Right cardiac atrium (tissue), 5 donors: Measurements from ENCODE around the gene CALN1. TPM values are rescaled to one million over a fixed set of nuclear protein-coding genes. Genes with fewer than 3 reads are reported as not detected.
"Not testable (repeated sequence)": the region's sequence is repeated elsewhere in the genome, so short reads cannot be mapped to it uniquely, and the experiment has no call there.

Experiments used
- ATAC-seq, 2 donors: fragments of 200-7000 bp; cut with Tn5 transposase; one replicate each; pipeline versions ENCODE4 v1.8.0 to v1.9.1; 2020; ENCODE audit warnings: moderate library complexity in 2 of 2, mild to moderate bottlenecking in 1 of 2
- DNase-seq, 3 donors: peaks; one replicate each; pipeline ENCODE4 v3.0.0-alpha.2; 2020
- H3K27ac ChIP-seq: one replicate; pipeline ENCODE4 v1.5.1; 2013; ENCODE audit warnings: mild to moderate bottlenecking, low read length, control low read depth, moderate library complexity
- H3K27me3 ChIP-seq: one replicate; pipeline ENCODE4 v1.6.1; 2013; ENCODE audit not compliant: control insufficient read depth, insufficient read depth
- H3K4me1 ChIP-seq: one replicate; pipeline ENCODE4 v1.6.1; 2013; ENCODE audit warnings: low read length; ENCODE audit not compliant: control insufficient read depth, insufficient read depth
- H3K4me3 ChIP-seq: one replicate; pipeline ENCODE4 v1.5.1; 2013; ENCODE audit warnings: low read length, control low read depth
- H3K9me3 ChIP-seq: one replicate; pipeline ENCODE4 v1.6.1; 2013; ENCODE audit warnings: low read length; ENCODE audit not compliant: control insufficient read depth
- WGBS: extraction: QIAGEN DNeasy Blood & Tissue Kit; methylation state at CpG from one replicate; pipeline ENCODE4 v1.1.7; 2013; 5-methylcytosine and 5-hydroxymethylcytosine counted together
- intact Hi-C, 4 donors: fragments of 100-400 bp; cut with DNase I; formaldehyde crosslinking; loops; one replicate each; pipeline versions ENCODE4 v1.11.0 to v1.14.0; 2022 to 2023
- polyA plus RNA-seq: library from polyadenylated mRNA; stranded (reverse); fragments of 200-250 nt; gene quantifications from one replicate; pipeline ENCODE4 v1.2.3, GENCODE V29; 2013
- total RNA-seq, 4 donors: library from RNA; stranded (reverse); fragmentation: NEBNext Ultra II Directional; extraction: Animal tissue kit (Norgen Biotek cat#: 25700); gene quantifications; one replicate each; pipeline ENCODE4 v1.2.1, GENCODE V29; 2021
- donor health status: healthy with polysubstance abuse.
- donor health status: DM: no; HTN: yes; CAD: no.
- donor health status: DM: no; HTN: no; CAD: no.
- donor health status: DM: no; HTN: yes; CAD: no; lungs with severe emphysema.
- donor health status: DM: yes; HTN: yes; CAD: no.

The CALN1 gene
- total and polyA plus RNA-seq, 5 donors: not detected

DNA sequence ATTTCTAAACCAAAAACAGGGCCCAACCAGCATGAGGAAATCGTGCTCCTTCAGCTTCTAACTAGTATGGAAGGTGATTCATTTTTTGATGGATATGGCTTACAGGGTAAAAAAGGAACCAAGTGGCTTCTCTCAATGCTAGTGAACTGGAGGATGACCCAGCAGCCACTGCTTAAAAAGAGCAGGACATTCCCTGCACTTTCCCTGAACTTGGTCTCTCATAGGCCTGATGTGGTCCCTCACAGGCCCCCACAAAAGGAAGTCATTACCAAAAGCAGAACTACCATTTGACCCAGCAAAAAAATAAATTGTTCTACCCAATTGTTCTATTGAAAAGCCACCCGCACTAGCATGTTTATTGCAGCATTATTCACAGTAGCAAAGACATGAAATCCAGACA is 188.8 kb downstream of the CALN1 start:
- no peaks in the 10 kb centered on the region for H3K27me3 ChIP-seq
- no peak overlapping the region for H3K4me3 ChIP-seq
- H3K27ac ChIP-seq: no peak overlapping the region
- H3K9me3 ChIP-seq: peaks cover 2% of the 10 kb centered on the region
- 72% methylated on average over 2 of the region's 2 CpGs for WGBS
- no peak for DNase-seq
- no peaks in the 10 kb centered on the region for H3K4me1 ChIP-seq
- intact Hi-C loops: no loop called here
- ATAC-seq: no peak

DNA sequence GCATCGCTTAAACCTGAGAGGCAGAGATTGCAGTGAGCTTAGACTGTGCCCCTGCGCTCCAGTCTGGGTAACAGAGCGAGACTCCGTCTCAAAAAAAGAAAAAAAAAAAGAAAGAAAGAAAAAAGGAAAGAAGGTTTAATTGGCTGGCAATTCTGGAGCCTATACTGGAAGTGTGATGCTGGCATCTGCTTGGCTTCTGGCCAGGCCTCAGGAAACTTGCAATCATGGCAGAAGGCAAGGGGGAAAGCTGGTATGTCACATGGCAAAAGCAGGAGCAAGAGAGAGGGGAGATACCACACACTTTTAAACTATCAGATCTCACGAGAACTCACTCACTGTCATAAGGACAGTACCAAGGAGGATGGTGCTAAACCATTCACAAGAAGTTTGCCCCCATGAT is 190.0 kb downstream of the CALN1 start:
- Histone ChIP-seq H3K27ac (no peak overlapping the region), H3K4me3 (no peak overlapping the region), H3K9me3 (no peaks in the 10 kb centered on the region), H3K4me1 (no peaks in the 10 kb centered on the region), H3K27me3 (no peaks in the 10 kb centered on the region)
- WGBS: 93% methylated on average over 5 of the region's 5 CpGs
- intact Hi-C loops: no loop called here
- no peak for DNase-seq
- no peak for ATAC-seq

DNA sequence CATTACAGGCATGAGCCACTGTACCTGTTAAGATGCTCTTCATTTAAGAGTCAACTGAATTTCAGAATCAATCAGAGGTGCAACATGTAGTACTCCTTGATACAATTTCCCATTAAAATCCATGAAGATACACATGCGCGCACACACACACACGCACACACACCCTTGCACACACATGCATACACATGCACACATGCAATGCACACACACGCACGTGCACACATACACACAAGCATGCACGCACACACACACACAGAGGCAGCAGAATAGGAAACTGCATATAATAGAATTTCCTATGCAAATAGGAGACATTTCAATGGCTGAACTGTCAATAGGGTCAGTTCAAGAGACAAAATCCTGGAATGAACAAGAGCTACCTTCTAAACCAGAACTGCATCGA is 192.6 kb downstream of the CALN1 start:
- Histone ChIP-seq H3K4me3 (no peak overlapping the region), H3K9me3 (no peaks in the 10 kb centered on the region), H3K27ac (no peak overlapping the region), H3K27me3 (no peaks in the 10 kb centered on the region), H3K4me1 (no peaks in the 10 kb centered on the region)
- 93% methylated on average over 7 of the region's 7 CpGs for WGBS
- no peak for DNase-seq
- intact Hi-C loops: no loop called here
- no peak for ATAC-seq

DNA sequence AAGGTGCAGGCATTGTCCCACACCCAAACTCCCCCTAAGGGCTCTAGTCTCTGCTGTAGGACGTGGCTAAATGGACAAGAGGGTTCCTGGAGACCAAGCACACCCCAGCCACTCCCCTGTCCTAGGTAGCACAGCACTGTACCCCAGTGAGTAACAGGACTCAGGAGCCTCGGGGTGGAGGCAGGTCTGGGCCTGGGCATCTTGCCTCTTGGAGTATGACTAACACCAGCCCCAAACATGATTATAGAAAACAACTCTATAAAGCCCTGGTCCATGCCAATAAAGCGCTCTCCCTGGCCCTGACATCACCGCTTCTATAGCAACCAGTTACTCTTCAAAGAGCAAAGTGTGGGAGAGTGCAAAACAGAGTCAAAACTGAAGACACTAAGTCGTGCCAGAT is 195.0 kb downstream of the CALN1 start:
- Histone ChIP-seq H3K27me3 (no peaks in the 10 kb centered on the region), H3K4me1 (no peaks in the 10 kb centered on the region), H3K9me3 (no peaks in the 10 kb centered on the region), H3K4me3 (no peak overlapping the region), H3K27ac (no peak overlapping the region)
- DNase-seq (no peak), ATAC-seq (no peak)
- 62% methylated on average over 5 of the region's 5 CpGs for WGBS
- intact Hi-C loops: no loop called here

DNA sequence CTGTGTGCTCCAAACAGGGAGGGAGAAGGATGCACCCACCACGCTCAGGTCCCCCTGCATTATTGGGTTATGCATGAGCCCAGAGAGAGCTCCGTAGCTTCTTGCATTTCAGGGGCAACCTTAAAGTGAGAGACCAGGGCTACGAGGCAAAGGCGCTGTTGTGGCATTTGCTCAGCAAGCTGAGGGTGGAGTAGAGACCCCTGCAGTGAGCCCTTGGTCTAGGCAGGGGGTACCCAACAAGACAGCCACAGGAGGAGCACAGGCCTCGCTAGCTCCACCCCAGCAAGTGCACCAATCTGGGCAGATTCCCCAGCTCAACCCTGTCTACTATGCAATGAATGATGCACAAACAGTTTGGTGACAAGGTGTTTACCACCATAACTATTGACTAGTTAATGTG is 198.4 kb downstream of the CALN1 start:
- WGBS: 69% methylated on average over 5 of the region's 5 CpGs
- Histone ChIP-seq H3K4me1 (no peaks in the 10 kb centered on the region), H3K27me3 (no peaks in the 10 kb centered on the region), H3K9me3 (no peaks in the 10 kb centered on the region), H3K4me3 (no peak overlapping the region), H3K27ac (no peak overlapping the region)
- no peak for ATAC-seq
- DNase-seq: no peak
- intact Hi-C loops: no loop called here

DNA sequence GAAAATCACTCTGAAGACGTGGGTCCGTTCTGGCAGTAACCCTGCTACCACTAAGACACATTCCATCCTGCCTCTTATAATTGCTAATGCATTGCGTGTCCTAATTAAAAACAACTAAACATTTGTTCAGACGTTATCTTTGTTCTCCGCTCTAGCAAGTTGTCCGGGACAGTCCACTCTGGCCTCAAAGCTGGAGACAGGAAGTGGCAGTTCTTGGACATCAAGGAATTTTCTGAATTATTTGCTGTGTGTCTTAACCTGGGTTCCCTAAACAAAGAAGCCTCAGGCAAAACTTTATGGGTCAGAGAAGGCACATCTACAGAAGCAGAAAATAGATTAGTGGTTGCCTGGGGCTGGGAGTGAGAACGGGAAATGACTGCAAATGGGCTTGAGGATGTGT is 199.1 kb downstream of the CALN1 start:
- H3K27me3 ChIP-seq: no peaks in the 10 kb centered on the region
- no peak for ATAC-seq
- intact Hi-C loops: no loop called here
- H3K4me3 ChIP-seq: no peak overlapping the region
- 70% methylated on average over 7 of the region's 7 CpGs for WGBS
- no peaks in the 10 kb centered on the region for H3K9me3 ChIP-seq
- no peaks in the 10 kb centered on the region for H3K4me1 ChIP-seq
- no peak overlapping the region for H3K27ac ChIP-seq
- DNase-seq: no peak

DNA sequence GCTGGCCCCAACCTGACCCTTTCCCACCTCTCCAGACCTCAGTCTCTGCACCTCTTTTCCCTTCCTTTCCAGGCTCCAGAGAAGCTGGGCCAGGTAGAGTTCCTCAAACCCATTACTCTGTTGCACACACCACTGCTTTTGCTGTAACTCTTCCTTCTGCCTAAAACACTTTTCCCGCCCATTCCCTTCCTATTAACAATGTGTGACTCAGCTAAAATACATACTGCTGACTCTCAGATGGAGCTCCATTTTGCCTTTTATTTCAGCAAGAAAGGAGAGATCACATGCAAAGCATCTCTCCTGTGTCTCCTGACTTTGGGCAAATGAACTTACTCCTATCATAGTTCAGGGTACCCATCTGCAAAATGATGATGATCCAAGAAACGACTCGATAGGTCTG is 201.0 kb downstream of the CALN1 start:
- Histone ChIP-seq H3K4me3 (no peak overlapping the region), H3K27me3 (no peaks in the 10 kb centered on the region), H3K4me1 (no peaks in the 10 kb centered on the region), H3K9me3 (no peaks in the 10 kb centered on the region), H3K27ac (no peak overlapping the region)
- WGBS: 88% methylated on average over 3 of the region's 3 CpGs
- intact Hi-C loops: no loop called here
- no peak for ATAC-seq
- DNase-seq: no peak

DNA sequence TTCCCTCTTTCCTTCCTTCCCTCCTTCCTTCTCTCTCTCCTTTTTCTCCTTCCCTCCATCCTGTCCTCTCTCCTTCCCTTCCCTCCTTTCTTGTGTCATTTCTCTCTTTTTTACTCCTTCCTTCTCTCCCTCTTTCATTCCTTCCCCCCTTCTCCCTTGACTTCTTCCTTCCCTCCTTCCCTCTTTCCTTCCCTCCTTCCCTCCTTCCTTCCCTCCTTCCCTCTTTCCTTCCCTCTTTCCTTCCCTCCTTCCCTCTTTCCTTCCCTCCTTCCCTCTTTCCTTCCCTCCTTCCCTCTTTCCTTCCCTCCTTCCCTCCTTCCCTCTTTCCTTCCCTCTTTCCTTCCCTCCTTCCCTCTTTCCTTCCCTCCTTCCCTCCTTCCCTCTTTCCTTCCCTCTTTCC is 203.1 kb downstream of the CALN1 start:
- H3K27me3 ChIP-seq, H3K4me3 ChIP-seq, intact Hi-C loops, DNase-seq, H3K27ac ChIP-seq, H3K9me3 ChIP-seq, H3K4me1 ChIP-seq, ATAC-seq: not testable (repeated sequence)

DNA sequence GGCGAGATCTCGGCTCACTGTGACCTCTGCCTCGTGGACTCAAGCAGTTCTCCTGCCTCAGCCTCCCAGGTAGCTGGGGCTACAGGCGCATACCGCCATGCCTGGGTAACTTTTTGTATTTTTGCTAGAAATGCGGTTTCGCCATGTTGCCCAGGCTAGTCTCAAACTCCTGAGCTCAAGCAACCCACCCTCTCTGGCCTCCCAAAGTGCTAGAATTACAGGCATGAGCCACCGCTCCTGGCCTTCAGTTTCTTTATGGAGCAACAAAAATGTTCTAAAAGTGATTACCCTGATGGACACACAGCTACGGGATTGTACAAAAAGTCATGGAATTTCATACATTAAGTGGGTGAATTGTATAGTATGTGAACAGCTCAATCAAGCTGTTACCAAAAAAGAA is 216.0 kb downstream of the CALN1 start:
- Histone ChIP-seq H3K4me3 (no peak overlapping the region), H3K27me3 (no peaks in the 10 kb centered on the region), H3K4me1 (no peaks in the 10 kb centered on the region), H3K9me3 (no peaks in the 10 kb centered on the region), H3K27ac (no peak overlapping the region)
- DNase-seq (no peak), ATAC-seq (no peak)
- intact Hi-C loops: no loop called here
- WGBS: 96% methylated on average over 9 of the region's 9 CpGs

DNA sequence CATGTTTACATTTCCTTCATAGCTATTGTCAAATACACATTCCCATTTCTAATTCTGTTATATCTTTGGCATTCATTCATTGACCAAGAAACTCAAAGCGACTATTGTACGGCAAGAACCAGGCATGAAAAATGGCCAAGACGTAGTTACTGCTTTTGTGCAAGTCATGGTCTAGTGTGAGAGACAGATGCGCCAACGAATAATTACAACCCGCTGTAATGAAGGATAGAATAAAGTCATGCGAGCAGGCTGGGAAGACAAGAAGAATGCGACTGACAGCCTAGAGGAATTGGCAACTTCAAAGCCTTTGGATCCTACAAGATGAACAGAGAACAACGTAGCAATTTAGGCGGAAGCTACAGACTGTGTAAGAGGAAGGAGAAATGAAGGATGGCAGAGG is 221.2 kb downstream of the CALN1 start:
- Histone ChIP-seq H3K27me3 (no peaks in the 10 kb centered on the region), H3K9me3 (no peaks in the 10 kb centered on the region), H3K4me3 (no peak overlapping the region), H3K27ac (no peak overlapping the region), H3K4me1 (no peaks in the 10 kb centered on the region)
- ATAC-seq (no peak), DNase-seq (no peak)
- intact Hi-C loops: no loop called here
- WGBS: 90% methylated on average over 10 of the region's 10 CpGs

DNA sequence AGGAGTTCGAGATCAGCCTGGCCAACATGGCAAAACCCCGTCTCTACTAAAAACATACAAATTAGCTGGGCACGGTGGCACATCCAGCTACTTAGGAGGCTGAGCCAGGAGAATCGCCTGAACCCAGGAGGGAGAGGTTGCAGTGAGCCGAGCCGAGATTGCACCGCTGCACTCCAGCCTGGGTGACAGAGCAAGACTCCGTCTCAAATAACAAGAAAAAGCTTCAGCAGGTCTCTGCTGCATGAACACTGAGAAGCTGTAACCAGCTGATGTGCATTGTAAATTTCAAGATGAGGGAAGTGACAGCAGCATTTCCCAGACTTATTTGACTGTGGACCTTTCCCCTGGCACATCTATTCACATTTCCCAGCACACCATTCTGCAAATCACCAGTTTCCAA is 222.0 kb downstream of the CALN1 start:
- Histone ChIP-seq H3K4me3 (no peak overlapping the region), H3K27ac (no peak overlapping the region), H3K9me3 (no peaks in the 10 kb centered on the region), H3K4me1 (no peaks in the 10 kb centered on the region), H3K27me3 (no peaks in the 10 kb centered on the region)
- 86% methylated on average over 8 of the region's 8 CpGs for WGBS
- intact Hi-C loops: no loop called here
- no peak for ATAC-seq
- DNase-seq: no peak

DNA sequence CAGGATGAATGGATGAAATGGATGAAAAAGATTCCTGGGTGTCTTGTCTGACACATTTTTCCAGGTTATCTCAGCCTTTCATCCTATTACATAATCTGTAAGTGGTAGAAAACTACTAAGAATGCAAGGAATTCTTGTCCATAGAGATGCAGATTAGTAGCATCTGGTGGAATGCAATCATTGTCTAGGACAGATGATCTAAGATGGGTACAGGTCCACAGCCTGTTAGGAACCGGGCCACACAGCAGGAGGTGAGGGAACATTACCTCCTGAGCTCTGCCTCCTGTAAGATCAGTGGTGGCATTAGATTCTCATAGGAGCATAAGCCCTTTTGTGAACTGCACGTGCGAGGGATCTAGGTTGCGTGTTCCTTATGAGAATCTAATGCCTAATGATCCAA is 225.0 kb downstream of the CALN1 start:
- WGBS: 82% methylated on average over 4 of the region's 4 CpGs
- H3K4me1 ChIP-seq: no peaks in the 10 kb centered on the region
- DNase-seq: no peak
- H3K27ac ChIP-seq: no peak overlapping the region
- intact Hi-C loops: no loop called here
- H3K9me3 ChIP-seq: no peaks in the 10 kb centered on the region
- no peak for ATAC-seq
- H3K27me3 ChIP-seq: no peaks in the 10 kb centered on the region
- H3K4me3 ChIP-seq: no peak overlapping the region
